Cardiac fibroblast (primary cell): Measurements from ENCODE around the gene SCN5A.

ENCODE experiments used
- DNase-seq, 2 donors: peaks; one replicate each; pipeline versions ENCODE4 v3.0.0 to v3.0.0-alpha.2; 2010; ENCODE audit warnings: low read depth in 2 of 2
- H3K4me3 ChIP-seq, 2 donors: replicated peaks in 1 of 2; 1 replicate in 1 of 2; 2 replicates in 1 of 2; pipeline ENCODE4 v1.5.1; 2011; ENCODE audit warnings: low read depth in 2 of 2, low read length in 2 of 2, mild to moderate bottlenecking in 2 of 2, moderate library complexity in 1 of 2
- CTCF ChIP-seq: IDR thresholded peaks from one replicate; pipeline ENCODE4 v1.5.1; 2011; ENCODE audit warnings: low read depth, mild to moderate bottlenecking, low read length, inconsistent platforms

The SCN5A gene

GRCh38 chr3:38649500-38650247 lies at the start of gene SCN5A:
TSS of gene SCN5A (minus strand) at chr3:38649687. CDS start at chr3:38633307, 16,380 bp downstream.
- TF ChIP-seq CTCF, result no peak
- H3K4me3 ChIP-seq, result peak within 1 kb of the TSS; percentile 35 to 61
- peak; percentile 2 to 28 for DNase-seq

- no peak overlapping the region for H3K4me3 ChIP-seq
- no peak for TF ChIP-seq CTCF
- DNase-seq, result no peak
Measured at GRCh38 chr3:38698760-38699159, 49.3 kb upstream of the SCN5A start.

- no peak overlapping the region for H3K4me3 ChIP-seq
- TF ChIP-seq CTCF, result no peak
- DNase-seq, result no peak
Measured at GRCh38 chr3:38698061-38698460, 48.6 kb upstream of the SCN5A start.

- no peak overlapping the region for H3K4me3 ChIP-seq
- DNase-seq, result no peak
- TF ChIP-seq CTCF, result no peak
Measured at GRCh38 chr3:38696034-38696433, 46.5 kb upstream of the SCN5A start.

GRCh38 chr3:38690185-38690584 lies 40.7 kb upstream of the SCN5A start:
- peak in 1 of 2 donors; percentile 4 for DNase-seq
- no peak overlapping the region for H3K4me3 ChIP-seq
- TF ChIP-seq CTCF, result no peak

- TF ChIP-seq CTCF, result no peak
- DNase-seq, result peak; percentile 2 to 13
Measured at GRCh38 chr3:38689774-38690173, 40.3 kb upstream of the SCN5A start.

GRCh38 chr3:38689346-38689745 lies 39.9 kb upstream of the SCN5A start:
- no peak for DNase-seq
- no peak for TF ChIP-seq CTCF
- H3K4me3 ChIP-seq, result no peak overlapping the region

More at GRCh38 chr3:38689774-38690173, 40.3 kb upstream of the SCN5A start:
- no peak overlapping the region for H3K4me3 ChIP-seq
